ENCODE measurements around the gene TMEM176B.

TMEM176B gene

GRCh38 chr7:150745086-150745485, 55.1 kb downstream of the TMEM176B start:
- H3K4me3 ChIP-seq (ENCODE audit: control insufficient read depth, low read depth, low read length), result no peak overlapping the region
- TF ChIP-seq CTCF (IDR thresholded peaks at IDR 0.05; ENCODE audit: control insufficient read depth, insufficient read depth, low read depth, low read length, missing control alignments), result no peak
- DNase-seq (ENCODE audit: low read depth), result no peak

- H3K4me3 ChIP-seq (ENCODE audit: control insufficient read depth, low read depth, low read length), result no peak overlapping the region
- no peak for TF ChIP-seq CTCF (IDR thresholded peaks at IDR 0.05; ENCODE audit: control insufficient read depth, insufficient read depth, low read depth, low read length, missing control alignments)
- DNase-seq (ENCODE audit: low read depth), result no peak
Measured at GRCh38 chr7:150744041-150744656, 56.0 kb downstream of the TMEM176B start.

GRCh38 chr7:150742286-150742968, 57.7 kb downstream of the TMEM176B start:
- TF ChIP-seq CTCF (IDR thresholded peaks at IDR 0.05; ENCODE audit: control insufficient read depth, insufficient read depth, low read depth, low read length, missing control alignments), result no peak
- no peak overlapping the region for H3K4me3 ChIP-seq (ENCODE audit: control insufficient read depth, low read depth, low read length)
- DNase-seq (ENCODE audit: low read depth), result no peak

Measured in AG09309 (cell line).